ENCODE data around the gene B3GAT1.

B3GAT1 gene

GRCh38 chr11:134374891-134375550, 37.0 kb downstream of the B3GAT1 start:
- no peak for DNase-seq (ENCODE audit: extremely low read depth in 1 of 2, low read depth in 1 of 2)

GRCh38 chr11:134374171-134374570, 37.9 kb downstream of the B3GAT1 start:
- DNase-seq (ENCODE audit: extremely low read depth in 1 of 2, low read depth in 1 of 2) = no peak

- DNase-seq (ENCODE audit: extremely low read depth in 1 of 2, low read depth in 1 of 2) = no peak
Measured at GRCh38 chr11:134373591-134374052, 38.4 kb downstream of the B3GAT1 start.

GRCh38 chr11:134372961-134373360, 39.1 kb downstream of the B3GAT1 start:
- no peak for DNase-seq (ENCODE audit: extremely low read depth in 1 of 2, low read depth in 1 of 2)

- no peak for DNase-seq (ENCODE audit: extremely low read depth in 1 of 2, low read depth in 1 of 2)
Measured at GRCh38 chr11:134372536-134372935, 39.5 kb downstream of the B3GAT1 start.

- no peak for DNase-seq (ENCODE audit: extremely low read depth in 1 of 2, low read depth in 1 of 2)
Measured at GRCh38 chr11:134371436-134372185, 40.4 kb downstream of the B3GAT1 start.

GRCh38 chr11:134370526-134371435, 41.3 kb downstream of the B3GAT1 start:
- no peak for DNase-seq (ENCODE audit: extremely low read depth in 1 of 2, low read depth in 1 of 2)

- no peak for DNase-seq (ENCODE audit: extremely low read depth in 1 of 2, low read depth in 1 of 2)
Measured at GRCh38 chr11:134369656-134370525, 42.2 kb downstream of the B3GAT1 start.

- DNase-seq (ENCODE audit: extremely low read depth in 1 of 2, low read depth in 1 of 2) = no peak
Measured at GRCh38 chr11:134367781-134368180, 44.3 kb downstream of the B3GAT1 start.

GRCh38 chr11:134366254-134366653, 45.8 kb downstream of the B3GAT1 start:
- no peak for DNase-seq (ENCODE audit: extremely low read depth in 1 of 2, low read depth in 1 of 2)

GRCh38 chr11:134365011-134365925, 46.8 kb downstream of the B3GAT1 start:
- no peak for DNase-seq (ENCODE audit: extremely low read depth in 1 of 2, low read depth in 1 of 2)

GRCh38 chr11:134364261-134364660, 47.8 kb downstream of the B3GAT1 start:
- DNase-seq (ENCODE audit: extremely low read depth in 1 of 2, low read depth in 1 of 2) = no peak

- DNase-seq (ENCODE audit: extremely low read depth in 1 of 2, low read depth in 1 of 2) = no peak
Measured at GRCh38 chr11:134363592-134363991, 48.5 kb downstream of the B3GAT1 start.

- DNase-seq (ENCODE audit: extremely low read depth in 1 of 2, low read depth in 1 of 2) = no peak
Measured at GRCh38 chr11:134363161-134363560, 48.9 kb downstream of the B3GAT1 start.

GRCh38 chr11:134362192-134362901, 49.7 kb downstream of the B3GAT1 start:
- DNase-seq (ENCODE audit: extremely low read depth in 1 of 2, low read depth in 1 of 2) = no peak

- no peak for DNase-seq (ENCODE audit: extremely low read depth in 1 of 2, low read depth in 1 of 2)
Measured at GRCh38 chr11:134361661-134362060, 50.4 kb downstream of the B3GAT1 start.

GRCh38 chr11:134360050-134360835, 51.8 kb downstream of the B3GAT1 start:
- DNase-seq (ENCODE audit: extremely low read depth in 1 of 2, low read depth in 1 of 2) = peak; percentile 53 to 55

- DNase-seq (ENCODE audit: extremely low read depth in 1 of 2, low read depth in 1 of 2) = no peak
Measured at GRCh38 chr11:134359646-134360045, 52.4 kb downstream of the B3GAT1 start.

All from stimulated activated CD8-positive, alpha-beta memory T cell treated with anti-CD3 and anti-CD28 coated beads, Interleukin-7, amount 100 ng/mL, for 48 hours (primary cell).